SU-DHL-6 (cell line): Measurements from ENCODE around the gene SMURF1.

Experiments
- H2AFZ ChIP-seq: fragments of 200-600 bp; sonication (generic); 2 replicates; pipeline ENCODE4 v1.6.1; 2014; ENCODE audit warnings: low read depth, mild to moderate bottlenecking, moderate library complexity, mixed read lengths, antibody characterized with exemption, low read length; ENCODE audit not compliant: severe bottlenecking
- H3F3A ChIP-seq: fragments of 200-600 bp; shearing (Covaris generic); 2 replicates; pipeline ENCODE4 v1.6.0; 2016; ENCODE audit warnings: antibody characterized with exemption, mild to moderate bottlenecking; ENCODE audit not compliant: insufficient read depth
- H3K27ac ChIP-seq: fragments of 200-600 bp; sonication (generic); 2 replicates; pipeline ENCODE4 v1.5.1; 2016; ENCODE audit warnings: low read depth, mild to moderate bottlenecking, low read length, moderate library complexity, mixed read lengths
- H3K27me3 ChIP-seq: fragments of 200-600 bp; sonication (generic), shearing (Covaris generic); 2 replicates; pipeline ENCODE4 v1.6.0; 2014; ENCODE audit warnings: mild to moderate bottlenecking, low read length
- H3K36me3 ChIP-seq: fragments of 200-600 bp; sonication (generic); 2 replicates; pipeline ENCODE4 v1.6.1; 2014; ENCODE audit warnings: mild to moderate bottlenecking, low read length, mixed read lengths
- H3K4me2 ChIP-seq: fragments of 300-600, 200-600 bp; shearing (Covaris generic), sonication (generic); 2 replicates; pipeline ENCODE4 v1.6.0; 2014; ENCODE audit warnings: low read length, low read depth, mild to moderate bottlenecking; ENCODE audit not compliant: poor library complexity, severe bottlenecking
- H3K4me3 ChIP-seq: fragments of 200-600 bp; sonication (generic); 2 replicates; pipeline ENCODE4 v1.5.1; 2014; ENCODE audit warnings: antibody characterized with exemption, low read length, mild to moderate bottlenecking, mixed read lengths; ENCODE audit not compliant: insufficient read depth, poor library complexity, severe bottlenecking
- H3K79me2 ChIP-seq: fragments of 200-600 bp; sonication (generic); 2 replicates; pipeline ENCODE4 v1.6.1; 2014; ENCODE audit warnings: mild to moderate bottlenecking, low read length, moderate library complexity; ENCODE audit not compliant: insufficient read depth
- H3K9ac ChIP-seq: fragments of 200-600 bp; sonication (generic); 2 replicates; pipeline ENCODE4 v1.7.0; 2014; ENCODE audit warnings: mild to moderate bottlenecking, low read length
- H3K9me2 ChIP-seq: fragments of 200-600 bp; sonication (generic); replicated peaks from 2 replicates; pipeline ENCODE4 v1.6.1; 2014; ENCODE audit warnings: low read length; ENCODE audit not compliant: insufficient read depth
- H3K9me3 ChIP-seq: fragments of 200-600 bp; sonication (generic); 2 replicates; pipeline ENCODE4 v1.6.1; 2014; ENCODE audit warnings: low read length, mixed read lengths; ENCODE audit not compliant: insufficient read depth
- H4K20me1 ChIP-seq: fragments of 200-600 bp; sonication (generic); 2 replicates; pipeline ENCODE4 v1.6.1; 2014; ENCODE audit warnings: low read depth, mild to moderate bottlenecking, antibody characterized with exemption, low read length, moderate library complexity, mixed read lengths
- CTCF ChIP-seq: fragments of 200-600 bp; sonication (generic); IDR thresholded peaks from one replicate; pipeline ENCODE4 v1.5.1; 2017; ENCODE audit warnings: antibody characterized with exemption, mild to moderate bottlenecking, low read length, moderate library complexity; ENCODE audit not compliant: insufficient read depth, poor library complexity, severe bottlenecking
- EZH2phosphoT487 ChIP-seq: fragments of 200-600 bp; sonication (generic), shearing (Covaris generic); conservative IDR thresholded peaks from 2 replicates; pipeline ENCODE4 v1.6.1; 2018; ENCODE audit warnings: mild to moderate bottlenecking, antibody characterized with exemption, low read length, moderate library complexity, mixed read lengths

The SMURF1 gene

GRCh38 chr7:98984126-98984525, 159.8 kb downstream of the SMURF1 start:
- no peak overlapping the region for H2AFZ ChIP-seq
- no peak overlapping the region for H3K4me2 ChIP-seq
- no peak overlapping the region for H3K9ac ChIP-seq
- H3F3A ChIP-seq = no peaks in the 10 kb centered on the region
- peaks cover 42% of the 10 kb centered on the region for H3K36me3 ChIP-seq
- H3K27me3 ChIP-seq = no peaks in the 10 kb centered on the region
- H3K9me2 ChIP-seq = no peaks in the 10 kb centered on the region
- H3K4me3 ChIP-seq = no peak overlapping the region
- no peaks in the 10 kb centered on the region for H4K20me1 ChIP-seq
- no peak for TF ChIP-seq EZH2phosphoT487
- no peak for TF ChIP-seq CTCF
- H3K79me2 ChIP-seq = no peaks in the 10 kb centered on the region
- H3K27ac ChIP-seq = no peak overlapping the region
- no peaks in the 10 kb centered on the region for H3K9me3 ChIP-seq

GRCh38 chr7:98982686-98983085, 161.2 kb downstream of the SMURF1 start:
- Histone ChIP-seq H3K9me3 (no peaks in the 10 kb centered on the region), H3K4me3 (no peak overlapping the region), H3K4me2 (no peak overlapping the region), H4K20me1 (no peaks in the 10 kb centered on the region), H3K27ac (no peak overlapping the region), H3K36me3 (peaks cover 41% of the 10 kb centered on the region), H3K79me2 (no peaks in the 10 kb centered on the region), H3K9ac (no peak overlapping the region), H2AFZ (no peak overlapping the region), H3K27me3 (no peaks in the 10 kb centered on the region), H3K9me2 (no peaks in the 10 kb centered on the region), H3F3A (no peaks in the 10 kb centered on the region)
- TF ChIP-seq CTCF = no peak

GRCh38 chr7:98981701-98982100, 162.2 kb downstream of the SMURF1 start:
- no peak overlapping the region for H3K4me2 ChIP-seq
- no peaks in the 10 kb centered on the region for H3K79me2 ChIP-seq
- TF ChIP-seq CTCF = no peak
- TF ChIP-seq EZH2phosphoT487 = no peak
- no peak overlapping the region for H3K9ac ChIP-seq
- H3K27me3 ChIP-seq = no peaks in the 10 kb centered on the region
- H3K9me3 ChIP-seq = no peaks in the 10 kb centered on the region
- no peaks in the 10 kb centered on the region for H3F3A ChIP-seq
- H3K4me3 ChIP-seq = no peak overlapping the region
- no peak overlapping the region for H2AFZ ChIP-seq
- no peaks in the 10 kb centered on the region for H4K20me1 ChIP-seq
- H3K9me2 ChIP-seq = no peaks in the 10 kb centered on the region
- peaks cover 40% of the 10 kb centered on the region for H3K36me3 ChIP-seq
- no peak overlapping the region for H3K27ac ChIP-seq

GRCh38 chr7:98978672-98979071, 165.2 kb downstream of the SMURF1 start:
- Histone ChIP-seq H3K9me2 (no peaks in the 10 kb centered on the region), H2AFZ (no peak overlapping the region), H3K4me3 (no peak overlapping the region), H3K79me2 (no peaks in the 10 kb centered on the region), H3K9ac (no peak overlapping the region), H3K27me3 (no peaks in the 10 kb centered on the region), H3F3A (no peaks in the 10 kb centered on the region), H3K4me2 (no peak overlapping the region), H3K36me3 (peaks cover 16% of the 10 kb centered on the region; the same call in 1 of the 2 replicates), H3K9me3 (no peaks in the 10 kb centered on the region), H4K20me1 (no peaks in the 10 kb centered on the region), H3K27ac (no peak overlapping the region)
- no peak for TF ChIP-seq EZH2phosphoT487
- TF ChIP-seq CTCF = no peak
